IPS-NIHi7 (cell line): ENCODE results near the gene ICAM2.
"Not testable (repeated sequence)": the region's sequence is repeated elsewhere in the genome, so short reads cannot be mapped to it uniquely, and the experiment has no call there.

Experiments used
- DNase-seq: peaks from one replicate; pipeline ENCODE4 v3.0.0; 2012; ENCODE audit warnings: mixed read lengths; ENCODE audit errors: extremely low spot score

ICAM2 gene

GRCh38 chr17:64009571-64010402, 10.6 kb downstream of the ICAM2 start:
- no peak for DNase-seq

- DNase-seq = no peak
Measured at GRCh38 chr17:64008830-64009229, 11.6 kb downstream of the ICAM2 start.

DNA sequence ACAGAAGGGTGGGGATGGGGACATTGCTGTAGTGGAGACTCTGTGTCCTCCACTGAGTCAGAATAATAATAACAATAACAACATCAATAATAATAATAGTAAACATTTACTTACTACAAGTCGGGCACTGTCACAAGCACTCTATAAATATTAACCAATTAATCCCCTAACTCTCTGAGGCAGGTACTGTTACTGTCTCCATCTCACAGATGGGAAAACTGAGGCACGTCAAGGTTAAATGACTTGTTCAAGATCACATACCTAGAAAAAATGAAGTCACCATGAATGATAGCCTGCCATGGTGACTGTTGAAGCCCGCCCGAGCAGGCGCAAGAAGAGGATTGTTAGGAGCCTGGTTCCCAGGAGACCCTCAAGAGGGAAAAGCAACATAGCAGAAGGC, 12.1 kb downstream of the ICAM2 start:
- no peak for DNase-seq

DNA sequence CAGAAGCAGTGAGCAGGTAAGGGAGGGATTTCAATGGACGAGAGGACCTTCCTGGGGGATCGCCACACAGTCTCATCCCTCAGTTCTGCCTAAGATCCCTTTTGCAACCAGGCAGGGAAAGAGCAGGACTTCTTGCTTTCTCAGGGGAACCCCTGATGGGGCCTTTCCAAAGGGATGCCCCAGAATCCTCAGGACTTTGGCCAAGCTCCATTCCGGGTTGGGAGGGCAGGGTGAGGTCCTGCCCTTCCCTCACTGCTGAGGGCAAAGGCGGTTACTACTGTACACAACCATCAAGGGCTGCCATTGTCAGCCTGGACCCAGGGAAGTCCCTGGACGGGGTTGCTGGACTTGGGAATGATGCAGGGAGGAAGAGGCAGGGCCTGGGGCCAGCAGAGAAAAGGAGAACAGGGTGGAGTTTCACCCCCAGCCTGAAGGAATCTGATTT, 12.6 kb downstream of the ICAM2 start:
- DNase-seq = no peak

GRCh38 chr17:64007089-64007837, 13.2 kb downstream of the ICAM2 start:
- not testable (repeated sequence) for DNase-seq

DNA sequence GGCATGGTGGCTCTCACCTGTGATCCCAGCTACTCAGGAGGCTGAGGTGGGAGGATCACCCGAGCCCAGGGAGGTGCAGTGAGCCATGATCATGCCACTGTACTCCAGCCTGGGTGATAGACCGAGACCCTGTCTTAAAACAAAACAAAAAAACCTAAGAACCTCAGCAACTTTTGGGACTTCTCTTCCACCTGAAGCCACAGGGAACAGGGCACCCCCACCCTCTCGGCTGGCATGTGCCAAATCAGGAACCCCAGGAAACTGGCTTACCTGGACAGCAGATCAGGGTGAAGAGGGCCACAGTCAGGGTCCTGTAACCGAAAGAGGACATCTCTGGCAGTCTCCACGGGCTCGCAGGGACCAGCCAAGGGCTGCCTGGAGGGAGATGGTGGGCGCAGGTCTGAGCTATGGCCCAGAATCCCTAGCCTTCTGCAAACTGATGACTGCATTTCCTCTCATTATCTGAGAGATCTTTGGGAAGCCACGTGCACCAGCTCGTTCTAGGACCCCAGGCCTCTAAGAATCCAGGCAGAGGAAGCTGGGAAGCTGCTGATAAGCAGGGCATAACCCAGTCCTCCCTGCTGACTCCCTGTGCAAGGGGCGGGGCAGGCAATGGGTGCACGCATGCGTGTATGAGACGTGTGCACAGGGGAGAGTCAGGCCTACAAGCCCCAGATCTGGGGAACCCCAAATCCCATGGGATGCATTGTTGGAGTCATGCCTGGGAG, 13.9 kb downstream of the ICAM2 start:
- DNase-seq = no peak

GRCh38 chr17:64005734-64006167, 14.7 kb downstream of the ICAM2 start:
- no peak for DNase-seq

- DNase-seq = no peak
Measured at GRCh38 chr17:64004903-64005733, 15.3 kb downstream of the ICAM2 start.

- no peak for DNase-seq
Measured at GRCh38 chr17:64004218-64004770, 16.1 kb downstream of the ICAM2 start.

- DNase-seq = peak; percentile 5
Measured at GRCh38 chr17:64003526-64004121, 16.8 kb downstream of the ICAM2 start.

DNA sequence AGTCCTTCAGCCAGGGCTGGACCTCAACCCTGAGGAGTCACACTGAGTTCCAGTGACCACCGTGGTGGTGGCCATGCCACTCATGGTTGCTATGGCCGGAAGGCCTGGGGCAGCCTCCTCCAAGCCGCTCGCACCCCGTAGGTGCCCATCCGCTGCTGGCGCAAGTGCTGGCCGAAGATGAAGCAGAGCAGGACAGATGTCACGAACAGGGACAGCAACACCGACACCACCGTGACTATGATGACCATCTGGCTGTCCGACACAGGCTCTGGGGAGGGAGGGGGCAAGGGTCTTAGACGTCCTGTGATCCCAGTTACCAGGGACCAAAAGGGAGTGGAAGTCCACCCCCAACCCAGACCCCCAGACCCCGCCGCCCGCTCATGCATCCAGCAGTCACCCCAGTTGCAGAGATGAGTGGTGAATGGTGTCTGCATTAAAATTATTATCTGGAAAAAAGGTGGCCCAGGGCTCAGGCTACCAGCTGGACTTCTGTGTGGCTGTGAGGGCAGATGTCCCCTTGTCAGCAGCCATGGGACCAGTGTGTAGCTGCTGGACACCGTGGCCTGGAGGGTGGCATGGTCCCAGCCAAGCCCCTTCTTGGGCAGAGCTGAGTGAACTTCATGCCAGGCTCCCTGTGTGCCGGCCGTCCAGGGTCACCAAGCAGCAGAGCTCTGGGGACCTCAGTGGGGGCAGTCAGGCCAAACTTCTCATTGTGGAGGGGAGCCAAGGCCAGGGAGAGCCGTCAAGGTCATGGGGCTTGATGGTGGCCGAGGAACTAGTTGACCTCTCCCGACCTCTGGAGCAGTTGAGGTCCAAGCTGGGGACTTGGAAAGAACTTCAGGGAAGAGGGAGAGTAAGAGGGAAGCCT, 17.5 kb downstream of the ICAM2 start:
- DNase-seq = no peak

DNA sequence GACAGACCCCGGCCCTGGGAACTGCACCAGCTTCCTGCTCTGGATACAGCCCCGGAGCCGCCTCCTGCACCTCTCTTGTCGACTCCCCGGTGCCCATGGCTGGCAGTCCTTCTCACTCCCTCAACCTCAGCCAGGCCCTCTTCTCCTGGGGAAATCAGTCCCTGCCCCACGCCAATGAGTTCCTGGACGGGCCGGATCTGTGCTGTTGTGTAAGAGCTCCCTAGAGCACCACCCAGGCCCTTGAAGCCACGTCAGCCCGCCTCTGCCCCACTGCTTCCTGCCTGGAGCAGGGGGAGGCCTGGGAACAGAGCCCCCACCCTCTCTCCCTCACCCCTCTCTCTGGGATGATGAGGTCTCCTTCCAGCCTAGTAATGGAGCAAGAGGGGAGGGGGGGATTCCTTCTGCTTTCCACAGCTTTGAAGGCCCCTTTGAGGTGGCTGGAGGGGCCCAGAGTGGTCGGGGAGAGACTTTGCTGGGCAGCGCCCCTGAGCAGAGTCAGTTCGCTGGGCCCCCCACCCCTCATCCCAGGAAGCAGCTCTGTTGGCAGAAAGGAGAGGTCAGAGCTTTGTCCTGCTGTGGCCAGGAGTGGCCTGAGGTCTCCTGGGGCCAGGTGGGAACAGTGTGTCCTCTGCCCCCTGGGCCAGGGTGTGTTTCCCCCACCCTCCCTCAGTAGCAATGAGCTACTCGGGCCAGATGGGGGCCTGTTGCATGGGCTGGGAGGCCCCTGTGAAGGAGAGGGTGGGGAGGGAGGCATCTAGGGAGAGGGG, 18.5 kb downstream of the ICAM2 start:
- no peak for DNase-seq

- DNase-seq = no peak
Measured at GRCh38 chr17:64001091-64001579, 19.3 kb downstream of the ICAM2 start.

GRCh38 chr17:63999680-64000531, 20.5 kb downstream of the ICAM2 start:
- DNase-seq = no peak

DNA sequence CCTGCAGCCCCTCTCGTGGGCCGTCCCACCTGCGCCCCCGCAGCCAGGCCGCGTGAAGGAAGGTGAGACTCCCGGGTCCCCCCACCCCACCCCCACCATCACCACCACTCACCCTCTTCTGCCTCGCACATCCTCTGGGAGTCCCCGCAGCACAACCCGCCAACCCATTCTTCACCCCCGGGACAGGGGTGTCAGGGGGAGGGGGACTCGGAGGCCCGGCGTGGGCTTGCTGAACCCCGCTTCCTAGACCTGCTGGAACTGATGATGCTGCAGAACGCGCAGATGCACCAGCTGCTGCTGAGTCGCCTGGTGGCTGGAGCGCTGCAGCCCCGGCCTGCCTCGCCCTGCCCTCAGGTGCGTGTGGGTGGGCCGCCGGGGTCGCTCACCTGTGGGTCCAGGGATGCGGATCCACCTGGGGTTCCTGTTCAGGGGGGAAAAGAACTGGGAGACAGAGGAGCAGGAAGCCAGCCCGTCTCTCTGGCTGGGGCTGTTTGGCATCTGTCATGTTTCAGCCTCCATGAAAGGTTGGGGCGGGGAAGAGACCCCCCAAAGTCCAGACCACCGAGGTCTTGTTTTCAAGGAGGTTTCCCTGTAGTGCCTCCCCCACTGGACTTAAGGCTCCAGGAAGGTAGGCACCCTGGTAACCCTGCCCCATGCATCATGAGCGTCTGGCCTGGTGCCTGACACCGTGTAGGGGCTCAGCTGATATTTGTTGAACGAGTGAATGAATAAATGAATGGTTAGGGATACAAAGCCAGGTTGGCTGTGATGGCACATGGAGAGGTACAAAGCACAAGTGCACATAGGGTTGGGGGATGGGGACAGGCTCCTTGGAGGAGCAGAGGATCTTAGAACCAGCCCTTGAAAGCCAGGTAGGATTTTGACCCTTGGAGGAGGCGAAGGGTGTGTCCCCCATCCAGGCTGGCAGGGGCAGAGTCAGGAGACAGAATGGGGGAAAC, 21.4 kb downstream of the ICAM2 start:
- DNase-seq = no peak

- peak; percentile 97 for DNase-seq
Measured at GRCh38 chr17:63998050-63998720, 22.2 kb downstream of the ICAM2 start, which contains the start of gene PRR29. PRR29 (plus strand) TSS chr17:63998351; CDS start chr17:63998365, 14 bp downstream.
